HL-60 (cell line): Measurements from ENCODE around the gene RER1.

ENCODE experiments used
- DNase-seq, 2 experiments: peaks; one replicate each; pipeline ENCODE4 v3.0.0-alpha.2; 2010 to 2020; ENCODE audit warnings: low read depth in 1 of 2, low spot score in 1 of 2
- H3K27ac ChIP-seq: fragments of 250-450 bp; sonication (Bioruptor Pico); replicated peaks from 2 replicates; pipeline ENCODE4 v1.5.1; 2020; ENCODE audit warnings: mild to moderate bottlenecking, moderate library complexity
- H3K27me3 ChIP-seq: fragments of 250-450 bp; sonication (Bioruptor Pico); 2 replicates; pipeline ENCODE4 v1.5.1; 2021; ENCODE audit warnings: mild to moderate bottlenecking, moderate library complexity; ENCODE audit not compliant: insufficient read depth, poor library complexity, severe bottlenecking
- H3K4me3 ChIP-seq: replicated peaks from 2 replicates; pipeline ENCODE4 v1.5.1; 2011; ENCODE audit warnings: mild to moderate bottlenecking, control low read depth, low read length; ENCODE audit not compliant: insufficient read depth
- CTCF ChIP-seq: IDR thresholded peaks from one replicate; pipeline ENCODE4 v1.5.1; 2011; ENCODE audit warnings: low read length, control low read depth, inconsistent platforms; ENCODE audit not compliant: insufficient read depth
- GABPA ChIP-seq: IDR thresholded peaks from 2 replicates; pipeline ENCODE4 v1.6.1; 2012; ENCODE audit warnings: low read depth
- POLR2AphosphoS5 ChIP-seq: IDR thresholded peaks from 2 replicates; pipeline ENCODE4 v1.6.1; 2012; ENCODE audit warnings: low read depth
- REST ChIP-seq: IDR thresholded peaks from 2 replicates; pipeline ENCODE4 v1.6.1; 2012; ENCODE audit warnings: low read depth; ENCODE audit not compliant: insufficient replicate concordance
- SPI1 ChIP-seq: IDR thresholded peaks from 2 replicates; pipeline ENCODE4 v1.6.1; 2012; ENCODE audit warnings: low read depth, mild to moderate bottlenecking, borderline replicate concordance

RER1 gene

DNA sequence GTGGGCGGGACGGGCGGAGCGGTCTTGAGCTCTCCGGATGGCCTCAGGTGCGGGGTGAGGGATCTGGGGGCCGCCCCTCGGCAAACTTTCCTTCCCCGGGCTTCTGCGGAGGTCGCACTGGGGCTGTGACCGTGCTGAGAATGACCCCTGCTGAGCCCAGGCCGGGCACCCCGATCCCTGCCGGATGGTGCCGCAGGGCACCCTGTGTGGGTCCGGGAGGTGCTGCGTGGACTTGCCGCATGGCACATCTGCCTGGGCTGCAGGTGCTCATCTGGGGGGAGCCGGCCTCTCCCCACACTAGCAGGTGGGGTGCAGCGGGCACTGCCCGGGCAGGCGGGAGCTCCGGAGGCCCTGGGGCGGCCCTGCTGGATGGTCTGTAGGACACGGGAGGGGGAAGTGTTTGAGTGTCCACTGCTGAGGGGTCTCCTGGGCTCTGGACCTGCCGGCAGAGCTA lies 52.5 kb downstream of the RER1 start:
- no peak for DNase-seq
- Histone ChIP-seq H3K27ac (no peak overlapping the region), H3K4me3 (no peak overlapping the region), H3K27me3 (peaks cover 49% of the 10 kb centered on the region)
- TF ChIP-seq GABPA (no peak), POLR2AphosphoS5 (no peak), CTCF (no peak), REST (no peak), SPI1 (no peak)

DNA sequence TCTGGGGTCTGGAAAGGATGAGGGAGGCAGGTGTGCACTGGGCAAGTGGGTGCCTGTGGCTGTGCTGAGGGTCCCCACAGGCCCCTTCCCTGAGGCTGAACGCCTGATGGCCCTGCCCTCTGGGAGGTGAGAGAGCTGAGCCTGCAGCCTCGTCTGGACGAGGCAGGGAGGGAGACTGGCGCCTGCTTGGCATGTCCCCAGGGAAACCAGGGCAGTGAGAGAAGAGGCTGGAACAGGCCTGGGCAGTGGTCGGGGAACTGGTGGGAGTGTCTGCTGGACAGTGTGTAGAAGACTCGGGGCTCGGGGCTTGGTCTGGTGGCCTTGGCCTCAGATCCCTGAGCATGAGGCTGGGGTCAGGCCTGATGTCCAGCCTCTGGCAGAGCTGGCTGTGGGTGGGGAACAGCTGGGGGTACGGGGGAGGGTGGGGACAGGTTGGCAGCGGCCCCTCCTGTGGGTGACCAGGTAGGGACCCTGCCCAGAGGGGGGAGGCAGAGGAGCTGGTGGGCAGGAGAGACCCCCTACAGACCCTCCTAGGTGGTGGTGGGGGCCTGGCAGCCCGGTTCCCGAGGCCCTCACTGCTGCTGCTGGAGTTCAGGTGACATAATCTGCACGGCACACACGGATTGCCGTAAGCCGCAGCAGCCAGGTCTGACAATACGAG lies 53.7 kb downstream of the RER1 start:
- no peak for DNase-seq
- TF ChIP-seq CTCF (no peak), GABPA (no peak), POLR2AphosphoS5 (no peak), REST (no peak), SPI1 (no peak)
- Histone ChIP-seq H3K4me3 (no peak overlapping the region), H3K27ac (no peak overlapping the region), H3K27me3 (peaks cover 49% of the 10 kb centered on the region)

DNA sequence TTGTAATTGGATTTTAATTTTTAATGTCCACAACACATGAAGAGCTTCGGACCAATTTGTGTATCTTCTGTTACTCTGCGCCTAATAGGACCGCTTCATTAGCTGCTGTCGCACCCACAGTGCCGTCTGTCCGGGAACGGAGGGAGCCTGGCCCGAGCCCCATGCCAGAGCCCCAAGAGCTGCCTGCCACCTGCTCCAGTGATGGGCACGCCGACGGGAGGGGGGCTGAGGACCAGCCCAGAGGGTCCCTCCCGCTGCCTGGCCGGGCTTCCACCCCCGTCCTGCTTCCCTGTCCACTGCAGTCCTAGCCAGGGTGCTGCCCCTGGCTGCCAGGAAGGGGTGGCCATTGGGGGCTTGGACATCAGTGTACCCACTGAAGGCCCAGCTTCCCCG lies 54.2 kb downstream of the RER1 start:
- Histone ChIP-seq H3K4me3 (no peak overlapping the region), H3K27me3 (peaks cover 49% of the 10 kb centered on the region), H3K27ac (no peak overlapping the region)
- no peak for DNase-seq
- TF ChIP-seq CTCF (no peak), GABPA (no peak), REST (no peak), SPI1 (no peak)
